GM12874 (cell line): ENCODE data around the gene SIGLEC12.

Experiments used
- CTCF ChIP-seq: IDR thresholded peaks from 2 replicates; pipeline ENCODE4 v1.5.1; 2011; ENCODE audit warnings: low read depth, mild to moderate bottlenecking, control low read depth, low read length, moderate library complexity; ENCODE audit not compliant: insufficient read depth

SIGLEC12 gene

DNA sequence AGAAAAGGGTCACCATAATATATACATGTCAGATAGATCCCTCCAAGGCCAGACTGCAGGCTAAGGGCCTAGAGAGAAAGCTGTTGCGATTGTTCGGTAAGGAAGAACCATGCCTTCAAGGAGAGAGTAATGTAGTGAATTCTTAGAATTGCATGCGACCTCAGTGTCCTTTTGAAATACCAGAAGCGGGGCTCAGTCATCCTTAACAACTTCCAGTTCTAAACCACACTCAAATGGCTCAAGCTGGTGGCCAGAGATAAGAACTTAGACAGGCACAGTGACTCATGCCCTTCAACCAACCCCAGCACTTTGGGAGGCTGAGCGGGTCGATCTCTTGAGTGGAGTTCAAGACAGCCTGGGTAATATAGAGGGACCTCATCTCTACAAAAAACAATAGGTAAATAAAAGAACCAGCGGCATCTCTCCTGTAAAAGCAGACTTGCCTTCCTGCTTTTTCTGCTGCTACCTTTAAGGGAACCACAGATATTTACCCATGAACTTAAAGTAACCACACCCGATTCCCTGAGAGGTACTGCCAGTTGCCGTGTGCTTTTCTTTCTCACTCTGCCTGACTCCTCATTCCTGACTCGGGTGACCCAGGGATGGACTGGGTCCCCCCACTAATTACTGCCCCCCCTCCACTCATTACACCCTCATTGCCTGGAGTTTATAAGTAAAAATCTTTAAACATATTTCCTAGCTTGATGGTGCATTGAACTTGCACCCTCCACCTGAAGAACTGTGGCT, 45.2 kb upstream of the SIGLEC12 start:
- TF ChIP-seq CTCF: no peak

DNA sequence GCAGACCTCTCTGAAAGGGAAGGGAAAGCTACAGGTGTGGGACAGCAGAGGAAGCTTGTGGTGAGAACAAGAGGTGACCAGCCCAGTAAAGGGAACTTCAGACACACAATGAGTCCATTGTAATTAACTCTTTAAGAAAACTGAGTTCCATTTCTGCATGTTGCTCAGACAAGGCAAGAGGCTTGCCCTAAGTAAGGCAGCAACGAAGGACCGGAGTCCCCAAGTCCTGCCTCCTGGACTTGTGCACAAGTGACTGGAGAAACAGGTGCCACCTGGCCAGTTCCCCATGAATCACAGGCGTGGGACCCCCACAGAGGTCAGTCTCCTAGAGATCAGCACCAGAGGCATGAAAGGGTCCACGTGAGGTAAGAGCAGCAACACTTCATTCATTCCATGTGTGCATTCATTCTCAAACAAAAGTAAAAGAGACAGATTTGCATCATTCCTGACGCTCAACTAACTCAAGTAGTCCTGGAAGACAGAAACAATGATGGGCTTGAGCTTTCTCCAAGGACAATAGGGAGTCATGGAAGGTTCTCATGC, 44.6 kb upstream of the SIGLEC12 start:
- no peak for TF ChIP-seq CTCF

DNA sequence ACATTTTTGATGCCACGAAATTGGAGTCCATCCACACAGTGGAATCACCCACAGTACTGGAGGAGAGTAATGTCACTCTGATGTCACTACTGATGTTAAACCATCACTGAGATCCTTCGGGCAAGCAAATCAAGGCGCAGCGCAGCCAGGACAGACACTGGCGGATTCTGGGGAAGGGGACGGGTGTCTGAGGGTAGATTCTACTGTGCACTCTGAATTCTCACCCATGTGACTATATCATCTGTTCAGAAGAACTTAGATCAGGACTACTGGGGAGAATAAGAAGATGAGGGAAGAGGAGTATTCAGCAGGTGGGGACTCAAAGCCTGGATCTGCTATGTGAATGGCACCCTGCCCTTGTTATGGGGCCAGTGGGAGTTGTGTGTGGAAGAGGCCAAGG, 42.4 kb upstream of the SIGLEC12 start:
- TF ChIP-seq CTCF: no peak

DNA sequence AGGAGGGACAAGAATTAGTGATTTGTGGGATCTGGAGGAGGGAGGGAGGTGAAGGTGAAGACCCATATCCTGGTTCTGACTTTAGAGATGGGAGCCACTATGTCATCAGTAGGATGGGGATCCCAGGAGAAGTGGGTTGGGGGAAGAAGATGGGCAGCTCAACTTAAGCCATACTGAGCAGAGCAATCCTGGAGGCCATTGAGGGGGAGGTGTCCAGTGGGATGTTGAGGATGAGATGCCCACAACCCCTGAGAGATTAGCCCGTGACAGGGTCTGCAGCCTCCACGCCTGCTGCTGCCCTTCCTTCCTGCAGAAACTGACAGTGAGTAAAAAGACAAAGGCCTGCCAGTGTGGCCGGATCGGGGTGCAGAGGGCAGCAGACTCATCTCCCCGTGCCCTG, 41.1 kb upstream of the SIGLEC12 start:
- TF ChIP-seq CTCF: no peak

DNA sequence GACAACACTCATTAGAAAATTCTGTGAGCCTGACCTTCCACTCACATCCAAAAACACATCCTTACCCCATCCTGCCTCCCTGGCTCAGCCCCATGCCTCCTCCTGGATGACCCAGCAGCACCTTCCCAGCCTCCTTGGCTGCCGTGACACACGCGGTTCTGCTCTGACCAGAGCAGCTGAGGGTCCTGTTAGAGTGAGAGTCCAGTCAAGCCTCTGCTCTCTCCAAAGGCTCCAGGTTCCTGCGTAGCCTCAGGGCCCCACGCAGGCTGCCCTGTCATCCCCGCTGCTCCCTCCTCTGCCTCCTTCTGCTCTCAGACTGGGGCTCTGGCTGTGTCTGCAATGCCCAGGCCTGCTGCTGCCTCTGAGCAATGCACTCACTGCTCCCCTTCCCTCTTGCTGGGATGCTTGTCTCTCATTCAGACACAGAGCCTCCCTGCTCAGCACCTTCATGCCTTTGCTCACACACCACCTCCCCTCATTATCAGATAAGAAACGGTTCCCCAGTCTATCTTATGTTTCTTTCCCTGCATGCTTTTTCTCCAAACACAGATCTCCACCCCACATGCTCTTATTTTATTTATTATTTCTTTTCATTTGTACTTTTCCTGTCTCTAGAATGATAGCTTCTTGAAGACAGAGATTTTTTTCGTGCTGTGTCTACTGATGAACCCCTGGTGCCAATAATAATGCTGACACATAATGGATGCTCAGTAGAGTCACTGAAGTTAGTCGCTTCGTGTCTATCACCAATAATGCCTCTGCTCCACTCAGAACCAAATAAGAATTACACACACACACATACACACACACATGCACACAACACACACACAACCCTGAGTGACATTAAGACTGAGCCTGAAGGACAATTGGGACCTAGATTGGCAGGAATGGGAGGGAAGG, 40.1 kb upstream of the SIGLEC12 start:
- no peak for TF ChIP-seq CTCF

- no peak for TF ChIP-seq CTCF
Observed at GRCh38 chr19:51539821-51540366, 38.3 kb upstream of the SIGLEC12 start.

DNA sequence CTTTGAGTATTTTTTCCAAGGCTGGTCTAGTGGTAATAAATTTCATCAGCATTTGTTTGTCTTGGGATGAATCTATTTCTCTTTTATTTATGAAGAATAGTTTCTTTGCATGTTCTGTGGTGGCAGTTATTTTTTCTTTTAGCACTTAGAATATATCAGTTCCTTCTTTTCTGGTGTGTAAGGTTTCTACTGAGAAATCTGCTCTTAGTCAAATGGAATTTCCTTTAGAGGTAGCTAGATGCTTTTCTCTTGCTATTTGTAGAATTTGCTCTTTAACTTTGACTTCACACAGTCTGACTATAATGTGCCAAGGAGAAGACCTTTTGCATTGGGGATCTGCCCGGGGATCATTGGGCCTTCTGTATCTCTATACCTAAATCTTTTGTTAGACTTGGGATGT, 33.9 kb upstream of the SIGLEC12 start:
- no peak for TF ChIP-seq CTCF
